ENCODE measurements around the gene TEX261.
"Not testable (repeated sequence)": the region's sequence is repeated elsewhere in the genome, so short reads cannot be mapped to it uniquely, and the experiment has no call there.

The TEX261 gene

GRCh38 chr2:70999931-71000330 is 5.3 kb upstream of the TEX261 start:
- DNase-seq (ENCODE audit: low spot score), result not testable (repeated sequence)

DNA sequence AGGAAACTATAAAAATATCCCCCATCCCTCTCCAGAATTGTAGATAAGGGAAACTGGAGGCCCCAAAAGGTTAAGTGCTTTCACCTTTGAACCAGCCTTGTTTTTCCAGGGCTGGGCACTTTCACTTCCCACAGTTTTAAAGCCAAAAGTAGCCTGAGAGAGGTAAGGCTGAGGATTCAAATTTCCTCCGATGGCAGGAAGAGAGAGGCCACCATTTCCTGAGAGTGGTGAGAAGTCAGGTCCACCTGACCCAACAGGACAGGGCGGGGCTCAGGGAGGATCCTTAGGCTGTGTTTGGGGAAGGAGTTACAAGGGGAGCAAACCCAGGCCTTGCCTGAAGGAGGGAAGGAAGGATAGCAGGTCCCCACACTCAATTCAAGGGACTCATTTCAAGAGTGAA is 4.7 kb upstream of the TEX261 start:
- peak; percentile 29 for DNase-seq (ENCODE audit: low spot score)

- not testable (repeated sequence) for DNase-seq (ENCODE audit: low spot score)
Measured at GRCh38 chr2:70998885-70999284, 4.2 kb upstream of the TEX261 start.

DNA sequence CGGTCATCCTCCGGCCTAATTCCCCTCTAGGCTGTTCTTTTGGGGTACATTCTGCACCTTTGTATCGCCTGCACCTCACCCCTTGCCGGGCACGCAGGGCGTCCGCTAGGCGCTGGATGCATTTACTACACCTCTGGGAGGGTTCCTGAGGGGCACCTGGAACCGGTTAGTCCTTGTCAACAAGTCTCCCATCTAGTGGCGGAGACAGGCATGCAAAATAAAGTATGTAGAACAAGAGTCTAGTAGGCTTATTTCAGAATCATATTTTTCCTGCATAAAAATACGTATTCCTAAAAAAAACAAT is 705 bp upstream of the TEX261 start:
- DNase-seq (ENCODE audit: low spot score), result peak; percentile 66

DNA sequence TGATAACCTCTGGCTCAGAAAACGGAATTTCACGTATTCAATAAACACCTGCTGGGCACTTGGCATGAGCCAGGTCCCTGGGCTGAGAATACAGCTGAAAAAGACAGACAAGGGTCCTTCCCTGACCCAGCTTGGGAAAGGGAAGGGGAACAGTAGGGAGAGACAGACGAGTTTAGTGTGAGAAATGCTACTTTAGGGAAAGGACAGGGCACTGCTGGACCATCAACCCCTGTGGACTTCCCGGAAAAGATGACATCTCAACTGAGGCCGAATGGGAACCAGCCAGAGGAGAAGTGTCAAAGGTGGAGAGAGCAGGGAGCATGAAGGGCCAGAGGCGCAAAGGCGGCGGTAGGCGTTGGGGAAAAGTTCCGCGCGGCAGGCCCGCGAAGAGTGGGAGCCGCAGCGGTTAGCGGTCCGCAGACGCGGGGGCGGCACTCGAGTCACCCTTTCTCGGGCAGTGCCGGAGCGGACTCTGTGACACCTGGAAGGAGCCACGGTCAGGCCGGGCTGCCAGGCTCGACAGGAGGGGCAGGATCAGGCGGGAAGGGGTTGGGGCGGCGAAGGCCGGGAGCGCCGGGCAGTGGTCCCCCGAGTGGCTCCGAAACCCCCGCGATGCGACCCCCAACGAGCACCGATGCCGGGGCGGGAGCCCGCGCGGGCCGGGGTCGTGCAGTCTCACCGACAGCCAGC is 519 bp downstream of the TEX261 start:
- no peak for DNase-seq (ENCODE audit: low spot score)

GRCh38 chr2:70992945-70993853 is 1.5 kb downstream of the TEX261 start:
- DNase-seq (ENCODE audit: low spot score), result no peak

DNA sequence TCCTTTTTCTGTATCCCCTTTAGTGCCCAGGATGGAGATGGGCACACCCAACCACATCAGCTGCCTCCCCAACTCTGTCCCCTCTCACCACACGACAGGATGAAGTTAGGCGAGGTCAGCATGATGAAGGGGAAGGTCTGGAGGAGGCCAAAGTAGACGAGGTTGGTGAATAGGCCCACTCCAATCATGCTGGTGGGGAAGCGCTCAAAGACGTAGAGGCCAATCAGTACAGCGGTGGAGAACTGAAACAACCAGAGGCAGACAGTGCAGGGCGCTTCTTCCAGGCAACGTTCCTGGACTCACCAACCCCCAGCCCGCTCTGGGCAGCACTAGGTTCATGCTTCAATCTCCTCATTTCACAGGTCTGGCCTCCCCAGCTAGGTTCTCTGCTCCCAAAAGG is 2.9 kb downstream of the TEX261 start:
- no peak for DNase-seq (ENCODE audit: low spot score)

- no peak for DNase-seq (ENCODE audit: low spot score)
Measured at GRCh38 chr2:70991142-70991541, 3.5 kb downstream of the TEX261 start.

- no peak for DNase-seq (ENCODE audit: low spot score)
Measured at GRCh38 chr2:70990216-70990615, 4.5 kb downstream of the TEX261 start.

GRCh38 chr2:70988726-70989648 is 5.7 kb downstream of the TEX261 start:
- no peak for DNase-seq (ENCODE audit: low spot score)

DNA sequence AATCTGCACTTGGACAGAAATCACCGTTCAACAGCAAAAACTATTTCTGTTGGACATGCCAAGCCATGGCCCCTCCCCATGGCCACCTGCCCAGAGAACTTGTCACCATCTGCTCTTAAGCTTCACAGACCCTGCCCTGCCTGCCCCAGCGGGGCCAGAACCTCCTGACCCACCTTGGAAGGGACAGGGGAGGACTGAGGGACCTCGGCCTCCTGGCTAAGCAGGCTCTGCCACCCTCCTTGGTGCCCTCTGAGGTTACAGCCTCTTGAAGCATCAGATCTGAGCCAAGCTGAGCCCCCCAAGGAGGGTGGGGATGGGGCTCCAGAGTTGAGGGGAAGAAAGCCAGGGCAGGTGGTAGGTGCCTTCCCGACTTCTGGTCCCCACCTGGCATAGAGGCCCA is 6.5 kb downstream of the TEX261 start:
- no peak for DNase-seq (ENCODE audit: low spot score)

DNA sequence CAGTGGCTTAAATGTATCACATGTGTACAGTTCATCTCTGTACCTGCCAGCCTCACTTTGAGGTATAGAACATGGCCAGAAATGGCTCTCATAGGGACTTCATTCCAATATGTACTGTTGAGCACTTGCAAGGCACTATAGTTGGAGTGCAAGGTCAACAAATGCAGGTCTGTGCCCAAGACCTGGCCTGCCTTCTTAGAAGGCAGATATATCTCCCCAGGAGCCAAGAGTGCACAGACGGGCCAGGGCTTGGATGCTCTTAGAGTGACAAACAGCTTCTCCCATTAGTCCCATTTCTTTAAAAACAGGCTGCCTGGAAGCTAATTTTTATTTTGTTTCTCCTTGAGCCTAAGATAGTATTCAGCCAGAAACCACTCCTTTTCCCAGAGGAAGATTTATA is 7.3 kb downstream of the TEX261 start:
- DNase-seq (ENCODE audit: low spot score), result no peak

- no peak for DNase-seq (ENCODE audit: low spot score)
Measured at GRCh38 chr2:70986499-70987189, 8.0 kb downstream of the TEX261 start.

DNA sequence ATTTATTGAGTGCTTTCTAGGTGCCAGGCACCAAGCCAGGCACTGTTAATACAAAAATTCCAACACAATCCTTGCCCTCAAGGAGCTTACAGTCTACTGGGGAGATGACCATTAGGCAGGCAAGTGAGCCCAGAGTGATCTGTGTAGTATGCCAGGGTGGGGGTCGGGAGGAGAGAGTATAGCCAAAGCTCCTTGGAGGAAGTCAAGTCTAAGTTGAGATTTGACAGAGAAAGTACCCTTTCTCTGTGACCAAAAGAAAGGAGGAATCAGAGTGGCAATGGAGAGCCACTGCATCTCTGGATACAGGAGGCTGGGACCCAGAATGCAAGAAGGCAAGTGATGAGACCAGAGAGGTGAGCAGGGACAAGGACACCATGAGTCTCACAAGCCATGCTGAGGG is 8.7 kb downstream of the TEX261 start:
- DNase-seq (ENCODE audit: low spot score), result peak; percentile 14

- no peak for DNase-seq (ENCODE audit: low spot score)
Measured at GRCh38 chr2:70985283-70985688, 9.4 kb downstream of the TEX261 start.

DNA sequence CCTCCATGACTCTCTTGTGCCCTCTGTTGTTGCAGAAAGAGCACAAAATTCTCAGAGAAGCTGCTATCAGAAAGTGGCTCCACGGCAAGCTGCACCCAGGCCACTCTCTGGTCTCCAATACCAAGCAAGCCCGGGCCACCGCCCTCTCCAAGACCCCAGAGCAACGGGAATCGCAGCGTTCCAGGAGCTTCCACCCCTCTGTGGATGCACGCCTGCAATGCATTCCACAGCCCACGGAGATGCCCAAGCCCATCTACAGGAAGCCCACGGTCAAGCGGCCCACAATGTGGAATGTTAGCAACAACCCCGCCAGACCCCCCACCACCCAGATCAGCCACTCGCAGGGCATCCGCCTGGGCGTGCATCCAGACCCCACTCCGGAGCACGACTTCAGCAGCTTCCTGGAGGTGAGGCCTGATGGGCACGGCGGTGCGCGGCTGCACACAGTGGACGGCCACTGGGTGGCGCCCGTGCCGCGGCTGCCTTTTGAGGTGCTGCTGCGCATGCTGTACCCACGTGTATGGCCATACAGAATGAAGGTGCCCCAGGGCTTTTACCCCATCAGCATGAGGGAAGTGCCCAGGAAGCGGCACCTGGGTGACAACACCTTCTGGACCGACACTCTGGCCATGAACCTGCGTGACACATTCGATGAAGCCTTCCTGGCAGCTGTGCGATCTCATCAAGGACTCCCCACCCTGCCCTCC is 9.9 kb downstream of the TEX261 start:
- DNase-seq (ENCODE audit: low spot score), result peak; percentile 80

DNA sequence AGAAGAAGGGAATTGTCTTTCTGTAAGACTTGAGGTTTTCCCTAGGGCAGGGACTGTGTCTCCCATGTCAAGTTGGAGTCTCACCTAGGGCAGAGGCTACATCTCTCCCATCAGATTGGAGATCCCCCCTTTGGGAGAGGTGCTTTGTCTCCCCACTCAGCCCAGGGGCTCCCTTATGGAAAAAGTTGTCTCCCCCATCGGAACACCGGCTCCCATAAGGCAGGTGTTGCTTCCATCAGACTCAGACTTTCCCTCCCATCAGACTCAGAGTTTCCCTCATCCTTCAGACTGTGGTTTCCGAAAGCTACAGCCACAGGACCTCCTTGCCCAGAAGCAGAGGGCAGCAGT is 10.5 kb downstream of the TEX261 start:
- peak; percentile 21 for DNase-seq (ENCODE audit: low spot score)

DNA sequence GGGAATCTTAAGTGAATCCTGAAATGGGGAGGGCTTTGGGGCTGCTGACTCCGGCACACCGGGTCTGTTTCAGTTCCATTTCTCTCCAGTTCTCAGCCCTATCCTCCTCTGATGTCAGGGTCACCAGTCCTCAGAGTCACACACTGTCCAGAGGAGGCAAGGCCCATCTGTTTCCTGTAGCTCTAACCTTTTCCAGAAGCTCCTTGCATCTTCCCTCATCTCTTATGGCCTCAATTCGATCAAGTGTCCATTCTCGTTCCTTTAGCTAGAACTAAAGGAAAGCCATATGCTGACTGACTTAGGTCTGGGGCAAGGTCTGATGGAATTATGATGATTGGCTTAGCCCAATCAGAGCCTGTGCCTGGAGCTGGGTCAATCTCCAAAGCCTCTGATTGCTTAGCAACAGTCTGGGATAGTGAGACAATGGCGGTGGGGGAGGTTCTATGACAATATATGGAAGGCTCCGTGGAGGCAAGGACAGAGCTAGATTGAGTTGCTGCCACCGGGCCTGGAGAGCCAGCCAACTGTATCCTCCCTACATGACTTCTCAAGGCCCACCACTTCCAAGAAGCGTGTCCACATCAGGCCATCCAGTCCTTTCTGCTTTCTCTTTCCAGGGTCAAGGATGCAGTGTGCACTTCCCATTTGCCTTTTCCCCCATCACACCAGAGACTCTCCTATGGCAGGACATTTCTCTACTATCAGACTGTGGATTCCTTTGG is 11.0 kb downstream of the TEX261 start:
- peak; percentile 28 for DNase-seq (ENCODE audit: low spot score)

GRCh38 chr2:70982971-70983370 is 11.7 kb downstream of the TEX261 start:
- DNase-seq (ENCODE audit: low spot score), result no peak
